GM13976 (cell line): ENCODE data around the gene PRKCA.
"Not testable (repeated sequence)": the region's sequence is repeated elsewhere in the genome, so short reads cannot be mapped to it uniquely, and the experiment has no call there.

Experiments used
- DNase-seq: peaks from one replicate; pipeline ENCODE4 v3.0.0; 2012; ENCODE audit warnings: low spot score
- CTCF ChIP-seq: IDR thresholded peaks from 2 replicates; pipeline ENCODE4 v1.5.1; 2012; ENCODE audit warnings: borderline replicate concordance, mild to moderate bottlenecking; ENCODE audit not compliant: insufficient read depth; ENCODE audit errors: extremely low read depth, missing control alignments, control extremely low read depth
- in situ Hi-C: fragments of 300-500 bp; cut with MboI; formaldehyde crosslinking; loops from one replicate; pipeline ENCODE4 v1.12.0; 2022; ENCODE audit warnings: low sequenced_read_pairs, mixed read lengths, inconsistent platforms; ENCODE audit not compliant: unreplicated experiment

Gene PRKCA

GRCh38 chr17:66485309-66485947 lies 183.0 kb downstream of the PRKCA start:
- in situ Hi-C loops: no loop called here
- TF ChIP-seq CTCF: no peak
- DNase-seq: no peak

DNA sequence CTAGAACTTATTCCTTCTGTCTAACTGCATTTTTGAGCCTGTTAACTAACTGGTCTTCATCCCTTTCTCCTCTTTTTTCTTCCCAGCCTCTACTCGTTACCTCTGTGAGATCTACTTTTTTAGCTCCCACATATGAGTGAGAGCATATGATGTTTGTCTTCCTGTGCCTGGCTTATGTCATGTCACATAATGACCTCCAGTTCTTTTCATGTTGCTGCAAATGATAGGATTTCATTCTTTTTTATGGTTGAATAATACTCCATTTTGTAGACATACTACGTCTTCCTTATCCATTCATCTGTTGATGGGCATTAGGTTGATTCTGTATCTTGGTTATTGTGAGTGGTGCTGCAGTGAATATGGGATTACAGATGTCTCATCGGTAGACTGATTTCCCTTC lies 184.7 kb downstream of the PRKCA start:
- no peak for TF ChIP-seq CTCF
- in situ Hi-C loops: no loop called here
- no peak for DNase-seq

- in situ Hi-C loops: no loop called here
- TF ChIP-seq CTCF: no peak
- DNase-seq: no peak
Measured at GRCh38 chr17:66487981-66488468, 185.6 kb downstream of the PRKCA start.

DNA sequence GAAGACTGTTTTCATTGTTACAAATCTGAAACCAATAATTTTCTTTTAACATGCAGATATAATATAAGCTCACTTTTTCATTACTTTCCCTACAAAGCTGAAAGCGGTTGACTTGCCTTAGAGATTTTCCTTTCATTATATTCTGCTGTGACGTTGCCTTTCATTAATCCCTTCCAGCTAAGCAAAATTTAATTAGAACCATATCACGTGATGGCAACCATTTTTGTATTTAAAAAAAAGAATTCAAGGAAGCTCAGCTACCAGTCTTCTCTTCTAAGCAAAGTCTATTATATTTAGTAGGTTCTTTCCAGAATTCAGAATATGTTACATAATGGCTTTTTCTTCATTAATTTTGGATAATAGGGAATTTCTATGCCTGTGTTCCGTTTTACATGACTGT lies 186.5 kb downstream of the PRKCA start:
- no peak for TF ChIP-seq CTCF
- no peak for DNase-seq
- in situ Hi-C loops: no loop called here

- DNase-seq, in situ Hi-C loops: not testable (repeated sequence)
Measured at GRCh38 chr17:66489576-66489975, 187.2 kb downstream of the PRKCA start.

DNA sequence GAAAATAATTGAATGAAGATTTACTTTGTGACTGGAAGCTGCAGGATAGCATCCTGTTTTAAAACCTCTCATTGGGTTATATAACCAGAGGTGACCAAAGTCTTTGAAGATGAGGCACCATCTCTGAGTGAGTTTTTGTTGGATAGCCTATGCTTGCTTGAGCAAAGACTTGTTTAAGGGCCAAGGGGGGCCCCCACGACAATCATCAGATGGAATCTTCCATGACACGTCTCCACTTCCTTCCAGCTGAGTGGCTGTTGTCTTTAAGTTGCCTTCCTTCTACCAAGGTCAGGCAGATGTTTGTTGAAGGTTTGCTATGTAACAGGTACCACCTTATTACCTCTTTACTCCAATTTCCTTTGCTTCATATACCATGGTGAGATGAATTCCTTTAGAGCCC lies 188.8 kb downstream of the PRKCA start:
- no peak for TF ChIP-seq CTCF
- DNase-seq: no peak
- in situ Hi-C loops: no loop called here

DNA sequence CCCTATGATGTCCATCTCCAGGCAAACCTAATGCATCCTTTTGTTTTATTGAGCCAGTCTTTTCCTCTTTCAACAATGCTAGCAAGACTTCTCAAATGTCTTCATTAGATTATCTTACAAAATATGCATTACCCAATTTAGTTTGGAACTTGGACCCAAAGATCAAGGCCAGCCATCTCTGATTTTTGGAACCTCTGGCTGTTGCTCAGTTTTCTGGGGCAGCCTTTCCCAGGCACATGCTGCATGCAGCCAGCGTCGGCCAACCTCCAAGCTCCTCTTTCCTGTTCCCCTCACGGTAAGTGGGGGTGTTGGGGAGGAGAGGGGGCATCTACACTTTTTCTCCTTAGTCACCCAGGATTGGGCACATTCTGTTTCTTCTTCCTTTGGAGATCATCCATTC lies 189.3 kb downstream of the PRKCA start:
- in situ Hi-C loops: no loop called here
- TF ChIP-seq CTCF: no peak
- no peak for DNase-seq
